Left renal pelvis (tissue), 4 donors: ENCODE results near the gene ZFP1. TPM values are rescaled to one million over a fixed set of nuclear protein-coding genes. Genes with fewer than 3 reads are reported as not detected.

Source experiments
- DNase-seq, 4 donors: peaks; one replicate each; pipeline ENCODE4 v3.0.0-alpha.2; 2013; ENCODE audit warnings: low read depth in 4 of 4, low spot score in 3 of 4
- polyA plus RNA-seq, 4 donors: library from polyadenylated mRNA; unstranded; fragments of 120-200 nt; gene quantifications; one replicate each; pipeline ENCODE4 v1.2.1, GENCODE V29; 2013; ENCODE audit not compliant: insufficient read length in 4 of 4

ZFP1 gene
- polyA plus RNA-seq, 4 donors: 21.4 to 33.9 (median 28.3) TPM

- DNase-seq: no peak
These were observed 71.5 kb downstream of the ZFP1 start for GRCh38 chr16:75219838-75220237.

Other genes with a start within 250 kb of the ZFP1 start
- gene WDR59, start 163.4 kb upstream of the ZFP1 start, polyA plus RNA-seq: 100 to 1,000 TPM in 1 of 4 donors, 10 to 100 TPM in 3; 63.1 to 121 (median 84.6) TPM
- 10 to 100 TPM; 31.8 to 43.9 (median 35.1) TPM for gene ZNRF1, start 149.5 kb upstream of the ZFP1 start, polyA plus RNA-seq
- 1 to 10 TPM; 1.0 to 7.5 (median 5.3) TPM for gene LDHD, start 31.7 kb upstream of the ZFP1 start, polyA plus RNA-seq
- under 1 TPM in 1 of 4 donors, not detected in 3; 0.09 TPM for gene CTRB2, start 58.6 kb downstream of the ZFP1 start, polyA plus RNA-seq
- under 1 TPM in 2 of 4 donors, not detected in 2; 0.11 to 0.15 TPM for gene CTRB1, start 70.5 kb downstream of the ZFP1 start, polyA plus RNA-seq
- 10 to 100 TPM; 36.2 to 66.0 (median 43.8) TPM for gene BCAR1, start 103.1 kb downstream of the ZFP1 start, polyA plus RNA-seq